Activated CD4-positive, alpha-beta T cell treated with anti-CD3 and anti-CD28 coated beads, Interleukin-2, amount 10 ng/mL, durations not matched to agents 7 days and 5 days (primary cell): Measurements from ENCODE around the gene NCKAP5. TPM values are rescaled to one million over a fixed set of nuclear protein-coding genes. Genes with fewer than 3 reads are reported as not detected.

Source experiments
- CTCF ChIA-PET: fragments of 350-600 bp; sonication (Branson Sonifier 250); formaldehyde crosslinking; loops from one replicate; lab custom pipeline; 2021; ENCODE audit warnings: antibody characterized with exemption; lab: Charles Lee
- POLR2A ChIA-PET: fragments of 350-600 bp; sonication (Branson Sonifier 250); formaldehyde crosslinking; loops from one replicate; lab custom pipeline; 2021; ENCODE audit warnings: antibody characterized with exemption; lab: Charles Lee
- DNase-seq: peaks from one replicate; pipeline ENCODE4 v3.0.0-alpha.2; 2020
- H3K27ac Mint-ChIP-seq: one replicate; pipeline ENCODE4 v1.8.0; 2021; ENCODE audit warnings: mild to moderate bottlenecking, moderate library complexity, mixed read lengths
- H3K27me3 Mint-ChIP-seq: one replicate; pipeline ENCODE4 v1.8.0; 2021; ENCODE audit warnings: mixed read lengths
- H3K36me3 Mint-ChIP-seq: one replicate; pipeline ENCODE4 v1.8.0; 2021; ENCODE audit warnings: low read depth, mixed read lengths
- H3K4me1 Mint-ChIP-seq: one replicate; pipeline ENCODE4 v1.8.0; 2021; ENCODE audit warnings: mixed read lengths
- H3K4me3 Mint-ChIP-seq: one replicate; pipeline ENCODE4 v1.8.0; 2021; ENCODE audit warnings: mild to moderate bottlenecking, moderate library complexity, mixed read lengths
- H3K9me3 Mint-ChIP-seq: one replicate; pipeline ENCODE4 v1.8.0; 2021; ENCODE audit warnings: mixed read lengths
- total RNA-seq, 2 experiments: library from RNA; stranded (reverse); gene quantifications; one replicate each; pipeline ENCODE4 v1.2.3, GENCODE V29; 2021

Gene NCKAP5
- total RNA-seq, 2 experiments from 2014 or later, result not detected

DNA sequence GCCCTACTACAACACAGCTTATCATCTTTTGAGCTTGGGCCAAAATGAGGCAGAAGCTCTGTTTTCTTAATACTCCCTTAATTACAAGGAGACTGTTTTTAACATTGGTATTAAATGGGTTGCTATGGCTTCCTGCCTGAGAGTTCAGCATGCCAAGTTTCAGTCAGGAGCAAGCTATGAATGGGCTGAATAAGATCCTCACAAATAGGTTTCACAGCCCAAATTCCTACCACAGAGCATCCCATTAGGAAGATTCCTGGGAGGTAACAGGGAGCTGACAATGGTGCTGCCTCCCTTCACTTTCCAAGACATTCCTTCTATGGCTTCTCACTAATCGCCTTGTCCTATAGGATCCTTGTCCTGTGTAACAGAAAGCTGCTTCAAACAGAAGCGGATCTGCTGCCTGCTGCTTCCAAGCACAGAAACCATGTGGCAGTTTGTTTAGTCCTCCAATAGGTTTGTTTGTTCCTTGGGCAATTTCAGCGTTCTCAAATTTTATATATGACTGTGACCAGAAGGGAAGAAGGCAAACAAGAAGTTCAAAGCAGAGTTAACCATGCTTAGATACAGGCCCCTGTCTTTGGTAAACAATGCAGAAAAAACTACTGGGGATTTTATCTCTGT, 70.9 kb downstream of the NCKAP5 start:
- Mint-ChIP-seq H3K9me3 (no peaks in the 10 kb centered on the region), H3K27me3 (no peaks in the 10 kb centered on the region), H3K27ac (no peak overlapping the region), H3K4me1 (no peaks in the 10 kb centered on the region), H3K36me3 (no peaks in the 10 kb centered on the region), H3K4me3 (no peak overlapping the region)
- ChIA-PET POLR2A (no interaction called here), CTCF (no interaction called here)
- DNase-seq, result no peak

DNA sequence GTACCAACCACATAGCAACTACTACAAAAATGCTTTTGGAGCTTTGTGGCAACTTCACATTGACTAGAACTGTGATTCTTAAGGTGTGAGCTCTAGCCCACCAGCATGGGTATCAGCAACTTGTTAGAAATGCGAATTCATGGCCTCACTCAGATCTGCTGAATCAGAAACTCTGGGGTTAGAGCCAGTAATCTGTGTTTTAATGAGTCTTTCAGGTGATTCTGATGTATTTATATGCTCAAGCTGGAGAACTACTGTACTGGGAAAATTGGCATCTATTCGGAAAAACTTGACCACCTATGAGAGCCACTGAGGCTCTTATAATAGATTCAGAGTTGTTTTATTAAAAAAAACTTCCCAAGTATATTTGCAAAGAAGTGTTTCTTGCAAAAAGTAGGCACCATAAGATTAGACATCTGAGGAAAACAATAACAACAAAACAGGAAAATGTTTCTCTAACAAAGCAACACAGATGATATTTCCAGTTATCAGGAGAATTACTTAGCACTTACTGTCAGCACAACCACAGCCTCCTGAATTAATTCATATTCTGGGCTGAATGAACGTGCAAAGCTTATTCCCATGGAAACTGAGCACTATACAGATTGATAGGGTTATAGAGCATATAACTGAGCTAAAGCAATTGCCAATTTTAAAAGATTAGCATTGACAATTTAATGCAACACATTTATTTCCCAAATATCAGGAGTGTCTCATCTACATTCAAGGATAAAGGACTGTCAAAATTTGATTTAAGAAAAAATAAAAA, 71.6 kb downstream of the NCKAP5 start:
- ChIA-PET CTCF (no interaction called here), POLR2A (no interaction called here)
- H3K36me3 Mint-ChIP-seq, result no peaks in the 10 kb centered on the region
- no peak overlapping the region for H3K4me3 Mint-ChIP-seq
- no peak for DNase-seq
- no peaks in the 10 kb centered on the region for H3K27me3 Mint-ChIP-seq
- H3K27ac Mint-ChIP-seq, result no peak overlapping the region
- no peaks in the 10 kb centered on the region for H3K4me1 Mint-ChIP-seq
- H3K9me3 Mint-ChIP-seq, result no peaks in the 10 kb centered on the region

DNA sequence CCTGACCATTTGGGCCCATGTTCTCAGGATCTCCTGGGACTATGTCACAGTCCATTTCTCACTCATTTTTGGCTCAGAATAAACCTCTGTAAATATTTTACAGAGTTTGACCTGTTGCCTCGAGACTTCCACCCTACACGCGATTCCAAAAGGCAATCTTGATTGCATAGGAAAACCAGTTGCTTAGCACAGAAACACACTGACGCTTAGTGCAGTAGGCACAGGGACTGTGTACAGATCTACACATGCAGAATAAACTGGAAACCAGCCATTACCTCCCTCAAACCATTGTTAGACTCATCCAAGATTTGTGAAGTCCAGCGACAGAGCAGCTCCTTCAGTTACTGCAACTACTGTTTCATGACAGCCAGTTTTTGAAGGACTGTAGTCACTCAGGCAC, 73.0 kb downstream of the NCKAP5 start:
- Mint-ChIP-seq H3K36me3 (no peaks in the 10 kb centered on the region), H3K4me1 (no peaks in the 10 kb centered on the region), H3K27ac (no peak overlapping the region), H3K4me3 (no peak overlapping the region), H3K9me3 (no peaks in the 10 kb centered on the region), H3K27me3 (no peaks in the 10 kb centered on the region)
- POLR2A ChIA-PET, result no interaction called here
- no peak for DNase-seq
- CTCF ChIA-PET, result no interaction called here

DNA sequence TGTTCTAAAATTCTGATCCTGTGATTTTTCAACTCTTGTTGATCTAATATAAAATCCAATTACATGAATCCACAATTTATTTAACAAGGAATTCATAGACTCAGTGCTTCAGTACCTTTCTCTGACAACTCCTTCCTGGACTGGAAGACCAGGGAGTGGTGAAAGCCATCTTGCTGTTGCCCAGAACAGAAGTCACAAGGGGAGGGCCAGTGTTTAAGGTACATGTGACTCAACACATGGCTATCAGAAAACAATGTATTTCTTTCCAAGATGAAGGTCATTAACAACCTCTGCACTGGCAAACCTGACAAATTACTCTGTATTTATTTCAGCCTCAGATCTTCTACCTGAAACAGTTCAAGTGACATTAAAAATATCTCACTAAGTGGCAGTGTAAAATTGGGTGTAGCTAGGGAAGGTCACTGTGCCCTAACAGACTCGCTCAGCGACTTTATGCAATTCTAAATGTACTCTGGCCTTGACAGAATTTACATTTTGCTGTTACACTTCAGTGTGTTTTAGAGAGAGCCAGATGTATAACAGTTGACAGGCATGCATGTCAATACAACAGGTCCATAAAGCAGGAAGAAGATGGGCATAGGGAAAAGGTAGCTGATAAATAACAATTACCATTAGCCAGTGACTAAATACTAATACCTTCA, 75.4 kb downstream of the NCKAP5 start:
- POLR2A ChIA-PET, result no interaction called here

DNA sequence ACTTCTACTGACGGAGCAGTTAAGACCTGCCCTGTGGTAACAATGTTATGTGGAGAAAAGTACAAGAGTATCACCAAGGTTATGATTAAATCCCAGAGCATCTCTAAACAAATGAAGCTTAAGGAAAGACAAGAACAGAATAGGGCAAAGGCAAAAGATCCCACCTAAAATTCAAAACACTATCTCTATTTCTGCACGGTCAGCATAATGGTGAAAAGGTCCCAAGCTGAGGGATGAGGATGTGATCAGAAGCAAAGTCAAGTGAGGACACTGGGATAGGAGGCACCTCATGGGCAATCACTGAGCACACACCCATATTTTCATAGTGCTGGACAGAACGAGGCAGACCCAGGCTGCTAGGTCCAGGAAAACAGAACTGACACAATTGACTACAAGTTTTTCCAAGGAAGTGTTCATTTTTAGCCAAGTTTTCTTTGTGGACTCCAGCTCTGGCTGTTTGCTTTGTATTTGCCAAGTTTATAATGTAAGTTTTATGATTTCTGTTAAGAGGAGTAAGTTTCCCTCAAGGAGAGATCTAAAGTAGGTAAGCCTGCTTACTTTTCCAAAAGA, 77.8 kb downstream of the NCKAP5 start:
- CTCF ChIA-PET, result no interaction called here
- no peak overlapping the region for H3K4me3 Mint-ChIP-seq
- POLR2A ChIA-PET, result interaction anchor here (0.7 kb wide), 1 partner anchor 1019 kb away, joined by 4 read pairs; no protein-coding TSS in a partner anchor
- H3K9me3 Mint-ChIP-seq, result no peaks in the 10 kb centered on the region
- H3K27ac Mint-ChIP-seq, result no peak overlapping the region
- no peaks in the 10 kb centered on the region for H3K27me3 Mint-ChIP-seq
- no peaks in the 10 kb centered on the region for H3K36me3 Mint-ChIP-seq
- no peaks in the 10 kb centered on the region for H3K4me1 Mint-ChIP-seq
- DNase-seq, result no peak

More for the DNA sequence above, 75.4 kb downstream of the NCKAP5 start:
- Mint-ChIP-seq H3K4me1 (no peaks in the 10 kb centered on the region), H3K27me3 (no peaks in the 10 kb centered on the region), H3K4me3 (no peak overlapping the region), H3K9me3 (no peaks in the 10 kb centered on the region), H3K27ac (no peak overlapping the region), H3K36me3 (no peaks in the 10 kb centered on the region)
- DNase-seq, result no peak
- CTCF ChIA-PET, result no interaction called here

DNA sequence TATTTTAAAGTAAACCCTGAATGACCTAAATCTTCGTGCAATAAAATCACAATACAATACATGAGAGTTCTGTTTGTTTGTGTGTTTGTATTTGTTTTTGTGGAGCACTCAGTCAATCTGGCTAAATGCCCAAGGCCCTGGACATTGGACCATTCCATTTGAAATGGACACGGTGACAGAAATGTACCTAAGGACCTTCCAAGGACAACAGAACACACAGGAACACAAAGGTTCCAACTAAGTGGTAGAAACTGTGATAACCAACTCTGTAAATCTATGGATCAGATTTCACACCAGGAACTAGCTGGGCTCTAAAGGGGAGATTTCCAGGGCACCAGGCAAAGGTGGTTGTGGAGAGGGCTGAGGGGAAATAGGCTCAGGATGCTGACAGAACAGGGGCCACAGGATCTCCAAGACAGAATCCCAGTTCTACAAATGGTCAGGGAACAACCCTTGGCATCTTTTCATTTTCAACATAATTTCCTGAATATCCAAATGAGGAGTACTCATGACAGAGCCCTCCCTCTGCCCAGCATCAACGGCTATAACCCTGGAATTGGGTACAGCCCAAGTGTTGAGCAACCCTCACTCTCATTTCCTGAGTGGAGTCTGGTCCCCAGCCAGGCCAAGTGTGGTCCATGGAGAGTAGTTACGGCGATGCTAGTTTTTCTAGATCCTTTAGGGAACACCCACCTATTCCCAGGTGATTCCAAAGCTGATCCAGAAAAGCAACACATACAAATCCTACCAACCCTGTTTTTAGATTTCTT, 78.4 kb downstream of the NCKAP5 start:
- H3K4me1 Mint-ChIP-seq, result no peaks in the 10 kb centered on the region
- H3K27me3 Mint-ChIP-seq, result no peaks in the 10 kb centered on the region
- H3K27ac Mint-ChIP-seq, result no peak overlapping the region
- H3K9me3 Mint-ChIP-seq, result no peaks in the 10 kb centered on the region
- ChIA-PET POLR2A (no interaction called here), CTCF (no interaction called here)
- H3K36me3 Mint-ChIP-seq, result no peaks in the 10 kb centered on the region
- no peak for DNase-seq
- H3K4me3 Mint-ChIP-seq, result no peak overlapping the region

DNA sequence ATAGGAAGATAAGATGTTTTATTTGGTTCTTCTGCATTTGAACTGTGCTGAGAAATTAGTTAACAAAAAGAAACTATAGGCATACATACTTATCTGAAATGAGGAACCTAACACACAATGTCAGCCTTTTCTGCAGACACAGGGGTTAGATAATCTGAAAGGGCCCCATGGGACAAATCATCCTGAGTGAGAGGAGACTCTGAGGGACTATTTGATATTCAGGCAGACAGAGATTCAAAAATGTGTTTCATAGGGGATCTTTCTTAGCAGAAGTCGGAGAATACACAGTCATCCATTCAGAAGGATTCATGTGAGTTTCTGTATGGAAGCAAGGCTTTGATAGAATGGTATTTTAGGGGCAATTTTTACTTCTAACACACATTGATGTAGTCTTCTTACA, 79.1 kb downstream of the NCKAP5 start:
- Mint-ChIP-seq H3K36me3 (no peaks in the 10 kb centered on the region), H3K4me1 (no peaks in the 10 kb centered on the region), H3K27me3 (no peaks in the 10 kb centered on the region), H3K4me3 (no peak overlapping the region), H3K9me3 (no peaks in the 10 kb centered on the region), H3K27ac (no peak overlapping the region)
- CTCF ChIA-PET, result no interaction called here
- DNase-seq, result no peak
- POLR2A ChIA-PET, result no interaction called here

DNA sequence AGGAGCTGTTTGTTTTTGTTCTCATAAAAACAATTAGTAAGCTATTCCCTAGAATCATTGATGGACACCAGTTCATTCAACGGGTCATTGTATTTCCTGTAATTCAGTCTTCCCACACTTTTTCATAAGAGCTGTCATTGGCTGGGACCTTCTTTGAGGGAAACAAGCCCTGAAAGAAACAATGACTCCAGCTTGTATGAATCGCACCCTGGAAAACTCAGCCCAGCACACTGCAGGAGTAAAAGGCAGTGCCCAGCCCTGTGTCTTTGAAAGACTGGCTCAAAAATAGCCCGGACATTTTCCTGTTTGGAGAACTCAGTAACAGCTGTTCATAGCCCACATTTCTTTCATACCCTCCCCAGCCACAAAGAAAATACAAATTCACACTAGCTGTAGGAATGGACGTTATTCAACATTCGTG, 81.5 kb downstream of the NCKAP5 start:
- H3K9me3 Mint-ChIP-seq, result no peaks in the 10 kb centered on the region
- CTCF ChIA-PET, result no interaction called here
- POLR2A ChIA-PET, result no interaction called here
- H3K27me3 Mint-ChIP-seq, result no peaks in the 10 kb centered on the region
- no peak overlapping the region for H3K27ac Mint-ChIP-seq
- no peak for DNase-seq
- no peaks in the 10 kb centered on the region for H3K4me1 Mint-ChIP-seq
- H3K4me3 Mint-ChIP-seq, result no peak overlapping the region
- no peaks in the 10 kb centered on the region for H3K36me3 Mint-ChIP-seq

DNA sequence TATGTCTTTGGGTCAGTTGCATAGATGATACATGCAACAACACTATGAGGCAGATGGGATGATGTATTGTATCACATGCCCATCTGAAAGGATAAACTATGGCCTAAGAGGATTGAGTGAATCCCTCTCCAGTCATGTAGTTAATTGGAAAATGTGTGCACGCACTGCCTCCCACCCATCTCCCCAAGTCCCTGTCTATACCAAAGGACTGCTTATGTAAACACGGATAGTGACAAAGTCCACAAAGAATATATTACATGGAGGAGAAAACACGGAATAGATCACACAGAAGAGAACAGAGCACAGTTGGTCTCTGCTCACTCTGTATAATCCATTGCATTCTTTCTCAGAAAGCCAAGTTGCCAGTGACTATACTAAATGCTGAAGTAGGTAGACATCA, 82.4 kb downstream of the NCKAP5 start:
- DNase-seq, result no peak
- Mint-ChIP-seq H3K27ac (no peak overlapping the region), H3K4me1 (no peaks in the 10 kb centered on the region), H3K36me3 (no peaks in the 10 kb centered on the region), H3K4me3 (no peak overlapping the region), H3K27me3 (no peaks in the 10 kb centered on the region), H3K9me3 (no peaks in the 10 kb centered on the region)
- CTCF ChIA-PET, result no interaction called here
- POLR2A ChIA-PET, result no interaction called here

DNA sequence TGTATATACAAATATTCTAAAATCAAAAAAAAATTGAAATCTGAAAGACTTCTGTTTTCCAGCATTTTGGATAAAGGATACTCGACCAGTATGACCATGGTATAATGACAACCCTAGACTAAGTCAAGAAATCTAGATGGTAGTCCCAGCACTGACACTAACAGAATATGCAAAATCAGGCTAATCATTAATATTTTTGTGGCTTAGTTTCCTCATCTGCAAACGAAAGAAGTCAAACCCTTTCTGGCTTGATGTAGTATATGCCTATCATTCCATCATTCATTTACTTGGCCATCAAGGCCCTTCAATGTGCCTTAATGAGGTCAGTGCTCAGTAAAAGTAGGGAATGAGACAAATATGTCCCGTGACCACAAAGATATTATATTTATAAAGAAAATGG, 83.5 kb downstream of the NCKAP5 start:
- no peaks in the 10 kb centered on the region for H3K9me3 Mint-ChIP-seq
- POLR2A ChIA-PET, result no interaction called here
- H3K27me3 Mint-ChIP-seq, result no peaks in the 10 kb centered on the region
- H3K27ac Mint-ChIP-seq, result no peak overlapping the region
- CTCF ChIA-PET, result no interaction called here
- no peak overlapping the region for H3K4me3 Mint-ChIP-seq
- H3K4me1 Mint-ChIP-seq, result no peaks in the 10 kb centered on the region
- DNase-seq, result no peak
- H3K36me3 Mint-ChIP-seq, result no peaks in the 10 kb centered on the region

DNA sequence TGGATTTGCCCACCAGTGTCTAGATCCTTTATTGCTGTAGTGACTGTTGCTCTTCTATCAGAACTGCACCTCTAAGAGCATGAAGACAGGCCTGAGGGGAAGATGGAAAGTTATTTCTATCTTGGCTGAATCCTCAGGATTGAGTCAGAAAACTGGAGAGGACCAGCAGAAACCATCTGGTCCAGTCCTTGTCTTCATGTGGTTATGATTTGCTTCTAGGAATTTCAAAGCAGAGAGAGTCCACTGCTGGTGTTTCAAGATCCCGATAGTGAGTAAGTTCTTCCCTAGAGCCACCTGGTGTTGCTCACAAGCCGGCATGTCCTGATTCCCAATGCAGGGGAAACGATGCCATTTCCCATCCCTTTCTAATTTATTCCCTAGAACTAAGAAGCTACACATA, 84.2 kb downstream of the NCKAP5 start:
- POLR2A ChIA-PET, result no interaction called here
- H3K9me3 Mint-ChIP-seq, result no peaks in the 10 kb centered on the region
- CTCF ChIA-PET, result no interaction called here

DNA sequence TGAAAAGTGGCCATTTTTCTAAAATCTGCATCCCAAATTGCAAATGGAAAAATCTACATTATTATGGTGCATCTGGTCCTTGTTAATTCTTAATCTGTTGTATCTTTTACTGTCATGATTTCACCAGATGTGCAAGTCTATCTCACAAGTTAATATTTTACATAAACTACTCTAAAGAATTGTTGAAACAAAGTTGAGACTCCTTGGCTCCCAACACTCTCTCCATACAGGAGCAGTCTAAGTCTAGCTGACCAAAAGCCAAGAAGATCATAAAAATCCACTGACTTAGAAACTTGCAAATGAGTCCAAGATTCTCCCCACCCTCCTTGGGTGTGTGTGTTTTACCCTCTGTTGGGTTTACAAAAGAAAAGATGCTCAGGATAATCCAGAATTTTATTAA, 85.1 kb downstream of the NCKAP5 start:
- ChIA-PET POLR2A (no interaction called here), CTCF (no interaction called here)
- no peaks in the 10 kb centered on the region for H3K36me3 Mint-ChIP-seq
- H3K27ac Mint-ChIP-seq, result no peak overlapping the region
- H3K4me3 Mint-ChIP-seq, result no peak overlapping the region
- DNase-seq, result no peak
- no peaks in the 10 kb centered on the region for H3K9me3 Mint-ChIP-seq
- no peaks in the 10 kb centered on the region for H3K27me3 Mint-ChIP-seq
- no peaks in the 10 kb centered on the region for H3K4me1 Mint-ChIP-seq

More for the DNA sequence above, 84.2 kb downstream of the NCKAP5 start:
- no peak overlapping the region for H3K27ac Mint-ChIP-seq
- H3K36me3 Mint-ChIP-seq, result no peaks in the 10 kb centered on the region
- no peaks in the 10 kb centered on the region for H3K4me1 Mint-ChIP-seq
- DNase-seq, result no peak
- no peak overlapping the region for H3K4me3 Mint-ChIP-seq
- H3K27me3 Mint-ChIP-seq, result no peaks in the 10 kb centered on the region
